Stimulated activated CD8-positive, alpha-beta memory T cell treated with anti-CD3 and anti-CD28 coated beads, Interleukin-7, amount 100 ng/mL, for 24 hours (primary cell): ENCODE results near the gene ZFHX3.
"Not testable (repeated sequence)": the region's sequence is repeated elsewhere in the genome, so short reads cannot be mapped to it uniquely, and the experiment has no call there.

Experiments used
- DNase-seq: peaks from one replicate; pipeline ENCODE4 v3.0.0-alpha.2; 2020; ENCODE audit warnings: low read depth

The ZFHX3 gene, protein sequence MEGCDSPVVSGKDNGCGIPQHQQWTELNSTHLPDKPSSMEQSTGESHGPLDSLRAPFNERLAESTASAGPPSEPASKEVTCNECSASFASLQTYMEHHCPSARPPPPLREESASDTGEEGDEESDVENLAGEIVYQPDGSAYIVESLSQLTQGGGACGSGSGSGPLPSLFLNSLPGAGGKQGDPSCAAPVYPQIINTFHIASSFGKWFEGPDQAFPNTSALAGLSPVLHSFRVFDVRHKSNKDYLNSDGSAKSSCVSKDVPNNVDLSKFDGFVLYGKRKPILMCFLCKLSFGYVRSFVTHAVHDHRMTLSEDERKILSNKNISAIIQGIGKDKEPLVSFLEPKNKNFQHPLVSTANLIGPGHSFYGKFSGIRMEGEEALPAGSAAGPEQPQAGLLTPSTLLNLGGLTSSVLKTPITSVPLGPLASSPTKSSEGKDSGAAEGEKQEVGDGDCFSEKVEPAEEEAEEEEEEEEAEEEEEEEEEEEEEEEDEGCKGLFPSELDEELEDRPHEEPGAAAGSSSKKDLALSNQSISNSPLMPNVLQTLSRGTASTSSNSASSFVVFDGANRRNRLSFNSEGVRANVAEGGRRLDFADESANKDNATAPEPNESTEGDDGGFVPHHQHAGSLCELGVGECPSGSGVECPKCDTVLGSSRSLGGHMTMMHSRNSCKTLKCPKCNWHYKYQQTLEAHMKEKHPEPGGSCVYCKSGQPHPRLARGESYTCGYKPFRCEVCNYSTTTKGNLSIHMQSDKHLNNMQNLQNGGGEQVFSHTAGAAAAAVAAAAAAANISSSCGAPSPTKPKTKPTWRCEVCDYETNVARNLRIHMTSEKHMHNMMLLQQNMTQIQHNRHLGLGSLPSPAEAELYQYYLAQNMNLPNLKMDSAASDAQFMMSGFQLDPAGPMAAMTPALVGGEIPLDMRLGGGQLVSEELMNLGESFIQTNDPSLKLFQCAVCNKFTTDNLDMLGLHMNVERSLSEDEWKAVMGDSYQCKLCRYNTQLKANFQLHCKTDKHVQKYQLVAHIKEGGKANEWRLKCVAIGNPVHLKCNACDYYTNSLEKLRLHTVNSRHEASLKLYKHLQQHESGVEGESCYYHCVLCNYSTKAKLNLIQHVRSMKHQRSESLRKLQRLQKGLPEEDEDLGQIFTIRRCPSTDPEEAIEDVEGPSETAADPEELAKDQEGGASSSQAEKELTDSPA (N-terminal part only)

DNA sequence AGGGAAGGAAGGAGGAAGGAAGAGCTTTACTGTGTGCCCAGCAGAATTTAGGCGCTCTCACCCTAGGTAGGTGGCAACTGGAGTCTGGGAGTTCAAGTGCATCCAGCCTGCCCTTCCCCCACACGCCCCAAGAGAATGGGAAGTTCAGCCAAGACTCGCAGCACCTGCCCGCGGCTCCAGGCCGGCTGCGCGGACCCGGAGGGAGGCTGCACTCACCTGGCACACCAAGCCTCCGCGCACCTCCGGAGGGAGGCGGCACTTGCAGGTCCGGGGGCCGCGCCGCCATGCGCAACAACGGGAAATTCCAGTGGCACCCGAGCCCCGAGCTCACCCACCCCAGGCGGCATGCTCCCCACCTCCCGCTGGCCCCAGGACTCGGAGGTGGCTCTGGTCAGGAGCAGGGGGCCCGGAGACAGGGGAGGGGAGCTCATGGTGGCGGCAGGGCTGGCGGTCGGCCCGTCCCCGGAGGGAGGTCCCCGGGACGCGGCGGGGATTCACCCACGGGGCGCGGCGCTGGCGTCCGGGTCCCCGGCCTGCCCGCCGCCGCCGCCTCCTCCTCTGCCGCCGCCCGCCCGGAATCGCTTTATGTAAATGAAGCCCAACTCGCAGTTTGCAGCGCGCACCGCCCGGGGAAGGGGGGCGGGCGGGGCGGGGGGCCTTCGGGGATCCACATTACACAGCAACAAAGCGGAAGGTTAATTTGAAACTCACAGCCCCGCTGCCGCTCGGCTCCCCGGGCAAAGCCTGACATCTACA, at the start of gene ZFHX3:
ZFHX3 (minus strand) TSS at position 593 of the 756 bp plus-strand sequence. CDS start 87,983 bp downstream, outside the sequence.
- DNase-seq: no peak

DNA sequence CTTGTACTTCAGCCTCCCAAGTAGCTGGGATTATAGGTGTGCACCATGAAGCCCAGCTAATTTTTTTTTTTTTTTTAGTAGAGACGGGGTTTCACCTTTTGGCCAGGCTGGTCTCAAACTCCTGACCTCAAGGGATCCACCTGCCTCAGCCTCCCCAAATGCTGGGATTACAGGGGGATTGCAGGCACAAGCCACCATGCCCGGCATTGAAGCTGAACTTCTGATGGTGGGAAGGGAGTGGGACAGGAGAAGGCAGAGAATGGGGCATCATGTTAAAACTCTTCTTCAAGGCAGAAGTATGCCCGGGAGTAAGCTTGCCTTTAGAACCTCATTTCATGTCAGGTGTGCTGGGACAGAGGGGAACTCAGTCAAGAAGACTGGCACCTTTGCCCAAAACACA, 48.6 kb upstream of the ZFHX3 start:
- DNase-seq: no peak

DNA sequence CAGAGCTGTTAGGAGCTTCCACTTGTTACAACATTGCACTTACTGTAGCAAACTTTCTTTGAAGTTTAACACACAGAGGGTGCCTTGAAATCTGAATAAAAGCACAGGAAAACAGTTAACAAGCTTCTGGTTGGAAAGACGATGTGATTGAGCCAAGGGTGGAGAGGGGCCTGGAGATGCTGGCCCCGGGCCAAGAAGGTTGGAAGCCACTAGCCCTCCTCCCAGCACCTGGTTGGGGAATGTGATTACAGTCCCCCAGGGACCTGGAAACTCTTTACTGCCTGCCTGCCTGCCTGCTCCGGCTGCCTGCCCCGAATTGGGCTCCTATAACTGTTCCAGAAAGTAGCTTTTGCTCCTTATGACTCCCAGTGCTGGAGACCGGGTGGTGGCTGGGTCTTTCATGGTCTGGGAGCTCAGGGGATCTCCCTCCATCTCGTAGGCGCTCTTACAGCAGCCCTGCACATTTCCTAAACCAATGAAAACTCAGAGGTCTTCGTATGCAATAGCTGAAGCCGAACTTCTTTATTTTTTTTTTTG, 48.0 kb upstream of the ZFHX3 start:
- no peak for DNase-seq

DNA sequence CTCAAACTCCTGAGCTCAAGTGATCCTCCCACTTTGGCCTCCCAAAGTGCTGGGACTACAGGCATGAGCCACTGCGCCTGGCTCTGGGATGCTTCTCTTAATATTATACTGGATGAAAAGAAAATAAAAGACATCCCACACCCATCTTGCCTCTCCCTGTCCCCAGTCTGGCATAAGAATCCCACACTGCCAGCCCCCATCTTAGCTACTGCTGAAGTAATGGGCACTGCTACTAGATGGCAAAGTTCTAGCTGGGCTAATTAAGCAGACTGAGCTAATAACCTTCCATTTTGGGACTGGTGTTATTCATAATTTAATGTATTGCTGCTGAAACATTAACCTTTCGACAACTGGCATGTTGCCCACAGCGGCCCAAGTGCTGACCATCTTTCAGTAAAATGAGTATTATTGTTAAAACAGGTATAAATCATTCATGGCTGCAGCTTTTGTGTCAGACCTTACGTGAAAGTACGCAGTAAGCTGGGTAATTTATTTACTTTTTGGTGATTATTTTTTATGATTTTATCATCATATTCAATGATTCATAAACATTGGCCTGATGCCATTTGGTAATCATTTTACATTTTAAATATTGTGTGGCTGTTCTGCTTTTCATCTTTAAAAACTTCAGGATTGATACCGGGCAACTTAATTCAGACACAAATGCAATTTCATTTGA, 47.4 kb upstream of the ZFHX3 start:
- no peak for DNase-seq

DNA sequence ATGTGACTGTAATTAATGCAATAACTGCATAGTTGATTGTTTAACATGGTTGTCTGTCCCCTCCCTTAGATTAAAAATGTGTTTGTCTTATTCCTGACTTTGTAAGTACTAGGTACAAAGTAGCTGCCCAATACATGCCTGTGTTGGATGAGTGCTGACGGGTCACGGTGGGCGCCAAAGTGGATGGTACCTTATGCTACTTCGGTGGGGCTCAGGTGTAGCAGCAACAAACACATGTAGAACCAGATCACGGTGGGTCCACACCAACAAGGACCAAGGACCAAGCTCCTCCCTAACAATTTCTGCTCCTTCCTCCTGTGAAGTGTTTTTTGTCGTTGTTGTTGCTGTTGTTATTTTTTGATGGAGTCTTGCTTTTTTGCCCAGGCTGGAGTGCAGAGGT, 46.4 kb upstream of the ZFHX3 start:
- DNase-seq: no peak

DNA sequence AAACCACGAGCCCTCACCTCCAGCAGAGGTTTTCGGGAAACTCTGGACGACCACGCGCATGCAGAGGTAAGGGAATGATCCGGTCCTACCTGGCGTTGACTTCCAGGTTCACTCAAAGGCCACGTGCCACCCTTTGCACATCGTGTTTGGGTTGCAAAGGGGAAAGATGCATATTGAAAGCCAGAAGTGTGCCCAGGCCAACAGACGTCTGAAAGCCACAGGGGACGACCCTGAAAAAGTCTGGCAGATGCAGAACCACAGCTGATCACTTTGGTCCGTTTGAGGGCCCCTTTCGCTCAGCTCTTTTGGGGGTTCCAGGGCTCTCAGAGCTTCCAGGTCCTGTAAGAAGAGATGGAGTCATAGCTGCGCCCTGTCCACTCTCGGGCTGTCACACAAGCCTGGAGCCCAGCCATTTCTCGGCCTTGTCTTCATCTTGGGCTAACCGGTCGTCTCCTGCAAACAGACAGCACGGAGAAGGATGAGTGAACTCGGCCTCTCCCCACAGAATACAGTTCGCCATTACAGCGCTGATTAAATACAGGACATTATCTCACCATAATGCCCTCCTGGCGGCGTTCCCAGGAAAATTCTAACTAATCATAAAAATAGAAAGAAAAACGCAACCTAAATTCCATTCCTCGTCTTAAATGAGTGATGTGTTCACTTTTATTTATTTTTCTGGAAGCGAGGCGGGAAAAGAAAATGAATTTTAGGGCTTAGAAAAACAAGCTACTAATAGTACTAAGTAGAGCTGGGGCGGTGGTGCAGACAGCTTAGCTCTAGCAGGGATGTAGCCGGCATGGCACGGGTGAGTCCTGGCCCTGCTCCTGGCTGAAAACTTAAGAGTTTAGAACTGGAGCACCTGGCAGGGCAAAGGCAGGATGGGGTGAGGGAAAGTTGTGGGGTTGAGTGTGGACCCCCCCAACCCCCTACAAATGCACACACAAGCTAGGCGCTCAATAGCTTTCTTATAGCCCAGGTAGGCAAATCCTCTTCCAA, 45.5 kb upstream of the ZFHX3 start:
- no peak for DNase-seq

DNA sequence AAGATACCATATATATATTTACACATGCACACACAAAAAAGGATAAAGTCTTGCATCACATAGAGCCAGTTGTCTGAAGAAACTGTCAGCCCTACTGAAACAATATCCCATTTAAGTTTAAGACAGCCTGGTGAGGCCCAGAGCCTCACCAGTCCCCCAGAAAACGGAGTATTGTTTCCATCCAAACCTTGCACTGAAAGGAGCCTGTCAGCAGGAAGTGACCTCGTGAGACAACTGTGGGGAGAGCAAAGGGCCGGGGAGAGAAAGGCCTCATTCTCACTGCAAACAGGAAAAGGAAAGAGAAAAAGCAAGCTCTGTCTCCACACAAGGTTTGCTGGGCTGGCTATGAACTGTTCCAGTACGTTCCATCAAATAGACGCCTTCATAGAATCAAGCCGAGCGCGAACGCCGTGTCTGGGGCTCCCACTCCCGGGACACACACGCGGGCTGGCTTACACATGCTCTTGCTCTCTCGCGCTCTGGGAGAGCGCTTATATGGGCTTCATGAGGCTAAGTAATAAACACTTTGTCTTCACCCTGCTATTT, 44.4 kb upstream of the ZFHX3 start:
- DNase-seq: no peak

DNA sequence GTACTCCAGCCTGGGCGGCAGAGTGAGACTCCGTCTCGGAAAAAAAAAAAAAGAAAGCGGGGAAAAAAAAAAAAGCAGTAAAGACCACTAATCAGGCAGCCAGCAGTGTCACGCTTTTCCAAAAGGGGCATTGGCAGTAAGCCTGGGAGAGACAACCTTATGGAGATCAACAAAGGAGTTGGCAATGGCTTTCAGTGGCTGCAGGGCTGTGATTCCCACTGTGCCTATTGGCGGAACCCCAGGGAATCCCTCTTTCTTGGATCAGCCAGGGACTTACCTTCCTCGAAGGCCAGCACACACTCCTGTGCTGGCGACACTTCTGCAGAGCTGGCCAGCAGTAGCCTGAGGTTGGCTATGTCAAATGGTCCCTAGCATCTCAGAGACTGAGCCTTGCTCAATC, 43.2 kb upstream of the ZFHX3 start:
- DNase-seq: no peak

DNA sequence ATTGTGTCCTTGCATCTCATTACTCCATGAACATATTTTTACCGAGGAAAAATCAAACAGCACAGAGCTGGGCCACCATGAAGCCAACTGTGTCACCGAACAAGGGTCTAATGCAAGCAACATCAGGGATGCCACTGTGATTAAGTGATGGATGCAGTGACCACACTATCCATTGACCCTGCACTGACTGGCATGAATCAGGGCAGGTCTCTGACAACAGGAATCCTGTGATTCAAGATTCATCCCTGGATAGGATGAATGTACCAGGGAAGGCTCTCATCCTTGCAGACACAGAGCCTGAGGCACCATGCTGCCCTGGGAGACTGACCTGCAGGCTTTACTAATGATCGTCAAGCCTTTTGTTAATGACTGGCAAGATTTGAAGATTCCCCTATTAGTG, 41.5 kb upstream of the ZFHX3 start:
- no peak for DNase-seq

DNA sequence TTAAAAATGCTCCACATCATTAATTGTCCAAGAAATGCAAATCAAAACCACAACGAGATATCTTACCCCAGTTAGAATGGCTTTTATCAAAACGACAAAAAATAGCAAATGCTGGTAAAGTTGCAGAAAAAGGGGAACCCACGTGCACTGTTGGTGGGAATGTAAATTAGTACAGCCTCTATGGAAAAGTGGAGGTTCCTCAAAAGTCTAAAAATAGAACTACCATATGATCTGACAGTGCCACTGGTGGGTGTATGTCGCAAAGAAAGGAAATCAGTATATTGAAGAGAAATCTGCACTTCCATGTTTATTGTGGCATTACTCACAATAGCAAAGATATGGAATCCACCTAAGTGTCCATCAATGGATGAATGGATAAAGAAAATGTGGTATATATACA, 38.2 kb upstream of the ZFHX3 start:
- DNase-seq: no peak

DNA sequence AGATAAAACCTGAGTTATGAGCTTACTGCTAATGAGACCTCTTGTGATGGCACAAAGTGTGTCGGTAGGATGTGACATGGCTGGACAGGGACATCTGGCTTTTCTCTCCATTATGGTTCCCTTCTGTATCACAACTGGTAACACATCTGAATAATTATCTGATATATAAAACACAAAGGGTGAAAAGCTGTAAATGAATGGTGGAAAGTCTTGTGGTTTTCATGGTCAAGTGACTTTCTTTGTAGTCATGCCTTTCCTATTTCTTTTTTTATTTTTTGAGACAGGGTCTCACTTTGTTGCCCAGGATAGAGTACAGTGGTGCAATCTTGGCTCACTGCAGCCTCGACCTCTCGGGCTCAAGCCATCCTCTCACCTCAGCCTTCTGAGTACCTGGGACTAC, 35.3 kb upstream of the ZFHX3 start:
- DNase-seq: no peak

DNA sequence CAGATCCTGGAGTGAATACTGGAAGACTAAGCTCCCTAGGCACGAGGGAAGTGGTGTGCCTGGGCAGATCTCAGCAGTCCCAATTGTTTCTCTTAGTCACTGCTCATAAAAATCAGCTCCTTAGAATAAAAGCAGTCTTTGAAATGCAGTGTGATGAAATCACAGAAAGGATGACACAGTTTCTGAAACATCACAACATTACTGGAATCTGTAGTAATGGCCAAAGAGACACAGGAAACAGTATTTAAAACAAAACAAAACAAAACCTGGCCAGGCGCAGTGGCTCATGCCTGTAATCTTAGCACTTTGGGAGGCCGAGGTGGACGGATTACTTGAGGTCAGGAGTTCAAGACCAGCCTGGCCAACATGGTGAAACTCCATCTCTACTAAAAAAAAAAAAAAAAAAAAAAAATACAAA, 34.7 kb upstream of the ZFHX3 start:
- not testable (repeated sequence) for DNase-seq

DNA sequence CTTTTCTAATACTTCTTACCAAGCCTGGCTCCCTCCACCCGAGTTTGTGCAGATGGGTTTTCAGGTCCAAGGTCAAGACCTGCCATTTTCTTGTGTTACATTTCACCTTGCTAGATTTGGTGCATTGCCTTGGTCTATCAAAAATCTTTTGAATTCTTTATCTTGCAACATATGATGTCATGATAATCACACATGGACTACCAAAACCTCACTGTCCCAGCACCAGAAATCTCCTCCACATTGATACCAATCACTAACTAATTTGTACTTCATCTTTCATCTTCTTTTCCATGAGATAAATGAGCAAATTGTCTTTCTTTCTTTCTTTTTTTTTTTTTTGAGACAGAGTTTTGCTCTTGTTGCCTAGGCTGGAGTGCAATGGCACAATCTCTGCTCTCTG, 33.0 kb upstream of the ZFHX3 start:
- no peak for DNase-seq

DNA sequence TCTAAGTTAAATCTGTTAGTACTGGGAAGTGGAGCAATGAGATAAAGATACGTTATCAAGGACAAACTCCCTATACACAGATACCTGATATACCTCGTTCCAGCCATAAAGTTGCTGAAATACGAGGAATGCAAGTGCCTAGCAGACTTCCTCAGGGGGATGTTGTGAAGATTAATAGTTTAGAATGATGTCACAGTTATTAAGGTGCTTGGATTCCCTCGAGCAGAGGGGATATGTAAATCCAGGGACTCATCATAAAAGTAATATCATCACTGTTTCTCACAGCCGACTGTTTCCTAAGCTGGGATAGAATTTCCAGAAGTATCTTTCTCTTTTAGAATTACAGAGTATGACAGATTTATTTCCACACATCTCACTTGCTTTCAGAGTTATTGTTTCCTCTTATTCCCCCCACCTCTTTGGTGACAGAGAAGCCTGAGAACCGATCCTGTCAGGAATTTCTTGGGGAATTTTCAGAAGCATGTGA, 28.4 kb upstream of the ZFHX3 start:
- DNase-seq: no peak

DNA sequence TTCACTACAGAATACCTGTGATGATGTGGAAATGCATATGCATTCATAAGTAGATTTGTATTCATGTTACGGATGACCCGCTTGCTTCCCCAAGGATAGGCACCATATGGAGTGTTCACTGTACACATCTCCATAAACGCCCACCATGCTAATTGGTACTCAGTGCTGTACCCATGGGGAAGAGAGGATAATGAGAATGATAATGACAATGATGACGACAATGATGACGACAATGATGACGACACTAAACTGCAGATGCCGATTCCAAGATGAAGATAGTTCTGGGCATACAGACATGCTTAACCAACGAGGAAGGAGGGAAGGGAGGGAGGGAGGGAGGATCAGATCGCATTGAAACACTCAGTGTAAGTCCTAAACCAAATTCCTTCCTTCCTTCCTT, 26.5 kb upstream of the ZFHX3 start:
- DNase-seq: no peak

DNA sequence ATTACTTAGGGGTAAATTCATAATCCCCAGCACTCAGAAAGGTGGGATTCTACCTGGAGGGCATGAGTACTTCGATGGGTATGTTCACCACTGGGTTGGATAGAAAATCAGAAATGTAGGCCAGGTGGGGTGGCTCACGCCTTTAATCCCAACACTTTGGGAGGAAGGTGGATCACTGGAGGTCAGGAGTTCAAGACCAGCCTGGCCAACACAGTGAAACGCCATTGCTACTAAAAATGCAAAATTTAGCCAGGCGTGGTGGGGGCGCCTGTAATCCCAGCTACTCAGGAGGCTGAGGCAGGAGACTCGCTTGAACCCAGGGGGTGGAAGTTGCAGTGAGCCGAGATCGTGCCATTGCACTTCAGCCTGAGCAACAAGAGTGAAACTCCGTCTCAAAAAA, 24.1 kb upstream of the ZFHX3 start:
- DNase-seq: not testable (repeated sequence)

DNA sequence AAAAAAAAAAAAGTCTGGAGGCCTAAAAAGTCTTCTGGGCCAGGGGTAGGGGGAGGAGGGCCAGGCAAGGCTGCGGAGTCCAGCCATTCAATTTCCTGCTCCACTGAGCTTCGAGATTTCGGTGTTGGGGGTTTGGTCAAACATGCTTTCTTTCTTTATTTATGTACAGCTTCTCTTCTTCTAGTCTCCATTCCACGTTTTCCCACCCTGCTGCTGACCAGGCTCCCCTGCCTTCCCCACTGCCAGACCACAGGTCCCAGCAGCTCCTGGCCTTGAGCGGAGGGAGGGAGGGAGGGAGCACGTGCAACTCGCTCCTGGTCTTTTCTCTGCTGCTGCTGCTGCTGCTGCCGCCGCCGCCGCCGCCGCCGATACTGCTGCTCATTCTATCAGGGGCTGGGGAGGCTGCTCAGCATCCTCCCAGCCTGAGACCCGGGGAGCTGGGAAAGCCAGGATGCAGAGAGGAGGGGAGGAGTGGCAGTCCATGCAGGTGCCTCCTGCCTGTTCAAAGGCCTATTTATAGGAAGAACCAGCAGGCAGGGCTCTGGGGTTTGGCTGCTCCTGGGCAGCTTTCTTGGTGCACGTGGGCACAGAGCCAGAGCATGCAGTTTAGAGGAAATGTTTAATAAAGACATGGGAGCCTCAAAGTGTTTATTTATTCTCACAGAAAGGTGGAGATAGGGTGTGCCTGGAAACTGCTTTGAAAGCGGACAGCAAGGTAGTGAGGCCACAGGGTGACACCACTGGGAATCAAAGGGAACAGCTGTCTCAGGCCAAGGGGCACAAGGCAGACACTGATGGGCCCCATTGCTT, 23.4 kb upstream of the ZFHX3 start:
- DNase-seq: no peak

DNA sequence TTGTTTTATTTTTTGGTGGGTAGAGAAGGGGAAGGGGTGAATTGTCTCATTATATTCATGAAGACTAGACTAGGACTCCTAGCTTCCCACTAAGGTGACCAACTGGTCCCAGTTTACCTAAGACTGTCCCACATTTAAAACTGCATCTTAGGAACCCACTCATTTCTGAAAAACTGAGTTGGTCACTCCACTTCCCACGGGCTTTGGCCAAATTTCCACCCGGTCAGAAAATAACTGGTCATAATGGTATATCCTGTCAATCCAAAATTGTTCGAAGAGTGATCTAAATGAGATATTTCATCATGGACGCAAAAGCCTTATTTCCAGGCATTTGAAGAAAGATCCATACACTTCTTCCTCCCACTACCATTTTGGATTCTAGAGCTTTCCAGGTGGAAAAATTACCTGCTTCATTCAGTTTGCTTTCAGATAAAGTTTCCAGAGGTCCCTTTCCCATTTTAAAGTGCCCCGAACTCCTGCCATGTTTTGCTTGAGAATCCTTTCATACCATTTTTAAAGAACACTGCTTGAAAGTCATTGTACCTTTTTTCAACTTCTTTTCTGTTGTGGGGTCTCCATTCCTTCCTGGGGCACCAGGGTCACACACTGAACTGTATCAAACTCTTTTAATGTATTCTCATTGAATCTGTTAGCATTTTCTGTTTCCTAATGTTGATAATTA, 21.8 kb upstream of the ZFHX3 start:
- no peak for DNase-seq
